Placental epithelial cell (primary cell): Measurements from ENCODE around the gene CA10. TPM values are rescaled to one million over a fixed set of nuclear protein-coding genes. Genes with fewer than 3 reads are reported as not detected.

Experiments used
- total RNA-seq: library from RNA; depleted of rRNA; stranded (reverse); fragments of >200 nt; gene quantifications from 2 replicates; pipeline ENCODE4 v1.2.3, GENCODE V29; 2012

The CA10 gene
- not detected in 2 replicates for total RNA-seq

DNA sequence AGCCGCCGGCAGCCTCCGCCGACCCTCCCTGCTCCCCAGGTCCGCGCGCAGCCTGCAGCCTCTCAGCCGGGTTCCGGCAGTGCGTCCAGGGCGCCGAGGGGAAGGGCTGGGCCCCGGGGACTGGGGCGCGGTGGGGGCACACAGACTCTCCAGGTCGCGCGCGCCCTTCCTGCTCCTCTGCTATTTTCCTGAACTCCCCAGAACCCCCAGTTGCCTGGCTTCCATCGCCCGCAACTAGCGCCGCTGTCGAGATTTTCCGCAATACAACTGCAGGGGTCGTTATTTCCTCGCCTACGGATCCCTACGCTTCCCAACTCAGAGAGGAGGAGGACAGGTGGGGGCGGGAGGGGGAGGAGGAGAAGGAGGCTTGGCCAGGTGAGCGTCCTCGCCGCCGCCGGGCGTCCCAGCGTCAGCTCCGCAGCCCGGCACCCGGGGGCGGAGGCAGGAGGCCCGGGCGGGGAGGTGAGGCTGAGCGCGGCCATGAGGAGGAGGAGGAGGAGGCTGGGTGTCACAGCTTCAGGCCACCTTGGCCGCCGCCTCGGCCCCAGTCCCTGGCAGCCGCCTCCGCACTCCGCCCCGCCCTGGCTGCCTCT is at the start of gene CA10:
CA10 (minus strand) TSS at position 265 of the 593 bp plus-strand sequence.

